Natural killer cell (primary cell): ENCODE measurements around the gene DCAF10. TPM values are rescaled to one million over a fixed set of nuclear protein-coding genes. Genes with fewer than 3 reads are reported as not detected.
"Not testable (repeated sequence)": the region's sequence is repeated elsewhere in the genome, so short reads cannot be mapped to it uniquely, and the experiment has no call there.

Experiments
- ATAC-seq, 3 donors: fragments of 150-1000 bp in 2 of 3; fragments of 200-7000 bp in 1 of 3; cut with Tn5 transposase; 1 replicate in 1 of 3; 2 replicates in 2 of 3; pipeline ENCODE4 v1.10.0; 2021; ENCODE audit warnings: mild to moderate bottlenecking in 2 of 3, moderate library complexity in 2 of 3
- DNase-seq, 2 donors: peaks; one replicate each; pipeline versions ENCODE4 v3.0.0 to v3.0.0-alpha.2; 2013 to 2021; ENCODE audit warnings: mixed read lengths in 1 of 2
- H3K27ac ChIP-seq: one replicate; pipeline ENCODE4 v1.5.1; 2013; ENCODE audit warnings: mild to moderate bottlenecking, low read length
- H3K27me3 ChIP-seq: one replicate; pipeline ENCODE4 v1.6.1; 2013; ENCODE audit warnings: low read length; ENCODE audit not compliant: control insufficient read depth, insufficient read depth
- H3K36me3 ChIP-seq: one replicate; pipeline ENCODE4 v1.6.1; 2013; ENCODE audit warnings: low read length; ENCODE audit not compliant: control insufficient read depth, insufficient read depth
- H3K4me1 ChIP-seq: one replicate; pipeline ENCODE4 v1.6.1; 2013; ENCODE audit warnings: low read length; ENCODE audit not compliant: control insufficient read depth, insufficient read depth
- H3K4me3 ChIP-seq: one replicate; pipeline ENCODE4 v1.5.1; 2013; ENCODE audit warnings: low read length
- H3K9me3 ChIP-seq: one replicate; pipeline ENCODE4 v1.6.1; 2013; ENCODE audit warnings: low read length; ENCODE audit not compliant: control insufficient read depth, insufficient read depth
- H3K27ac Mint-ChIP-seq, 2 donors: one replicate each; pipeline ENCODE4 v1.8.0; 2022; ENCODE audit warnings: mild to moderate bottlenecking in 2 of 2, mixed read lengths in 2 of 2, moderate library complexity in 1 of 2
- H3K27me3 Mint-ChIP-seq, 2 donors: one replicate each; pipeline ENCODE4 v1.8.0; 2022; ENCODE audit warnings: low read depth in 2 of 2, mixed read lengths in 2 of 2
- H3K36me3 Mint-ChIP-seq: one replicate; pipeline ENCODE4 v1.8.0; 2022; ENCODE audit warnings: mixed read lengths
- H3K4me1 Mint-ChIP-seq, 2 donors: one replicate each; pipeline ENCODE4 v1.8.0; 2022; ENCODE audit warnings: mixed read lengths in 2 of 2
- H3K4me3 Mint-ChIP-seq: one replicate; pipeline ENCODE4 v1.8.0; 2022; ENCODE audit warnings: mild to moderate bottlenecking, moderate library complexity, mixed read lengths
- H3K9me3 Mint-ChIP-seq, 2 donors: one replicate each; pipeline ENCODE4 v1.8.0; 2022; ENCODE audit warnings: mixed read lengths in 2 of 2
- WGBS: methylation state at CpG from one replicate; pipeline ENCODE4 v1.1.7; 2013; ENCODE audit warnings: missing lambda C conversion rate; ENCODE audit not compliant: insufficient coverage; 5-methylcytosine and 5-hydroxymethylcytosine counted together
- intact Hi-C: fragments of 100-400 bp; cut with micrococcal nuclease; formaldehyde crosslinking; loops from one replicate; pipeline ENCODE4 v1.14.2; 2022
- total RNA-seq, 4 donors: library from RNA; stranded (reverse); fragments of 120-200 nt in 1 of 4; gene quantifications; one replicate each; pipeline versions ENCODE4 v1.2.3 to v1.2.4, GENCODE V29; 2013 to 2022
- TF ChIP-seq, protein P1 (sequence below): fragments of 200-600 bp; IDR thresholded peaks from one replicate; pipeline ENCODE4 v1.8.0; 2022; ENCODE audit warnings: antibody characterized with exemption

The DCAF10 gene
- total RNA-seq, 3 donors from 2014 or later (not counting 1 experiment from before 2014, with no cell fraction given), result 12.9 to 21.0 (median 18.5) TPM

GRCh38 chr9:37818849-37819248 lies 18.3 kb downstream of the DCAF10 start:
- Histone ChIP-seq H3K9me3 (no peaks in the 10 kb centered on the region), H3K4me1 (no peaks in the 10 kb centered on the region), H3K27me3 (no peaks in the 10 kb centered on the region), H3K27ac (no peak overlapping the region), H3K4me3 (no peak overlapping the region), H3K36me3 (peaks cover 15% of the 10 kb centered on the region)
- WGBS, result 100% methylated on average over 1 of the region's 2 CpGs
- H3K27me3 Mint-ChIP-seq, result no peaks in the 10 kb centered on the region
- ATAC-seq (no peak), DNase-seq (no peak)
- TF ChIP-seq, protein P1, sequence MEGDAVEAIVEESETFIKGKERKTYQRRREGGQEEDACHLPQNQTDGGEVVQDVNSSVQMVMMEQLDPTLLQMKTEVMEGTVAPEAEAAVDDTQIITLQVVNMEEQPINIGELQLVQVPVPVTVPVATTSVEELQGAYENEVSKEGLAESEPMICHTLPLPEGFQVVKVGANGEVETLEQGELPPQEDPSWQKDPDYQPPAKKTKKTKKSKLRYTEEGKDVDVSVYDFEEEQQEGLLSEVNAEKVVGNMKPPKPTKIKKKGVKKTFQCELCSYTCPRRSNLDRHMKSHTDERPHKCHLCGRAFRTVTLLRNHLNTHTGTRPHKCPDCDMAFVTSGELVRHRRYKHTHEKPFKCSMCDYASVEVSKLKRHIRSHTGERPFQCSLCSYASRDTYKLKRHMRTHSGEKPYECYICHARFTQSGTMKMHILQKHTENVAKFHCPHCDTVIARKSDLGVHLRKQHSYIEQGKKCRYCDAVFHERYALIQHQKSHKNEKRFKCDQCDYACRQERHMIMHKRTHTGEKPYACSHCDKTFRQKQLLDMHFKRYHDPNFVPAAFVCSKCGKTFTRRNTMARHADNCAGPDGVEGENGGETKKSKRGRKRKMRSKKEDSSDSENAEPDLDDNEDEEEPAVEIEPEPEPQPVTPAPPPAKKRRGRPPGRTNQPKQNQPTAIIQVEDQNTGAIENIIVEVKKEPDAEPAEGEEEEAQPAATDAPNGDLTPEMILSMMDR, result no peak
- H3K27ac Mint-ChIP-seq, result peak overlapping the region in 1 of 2 donors; percentile 57
- intact Hi-C loops, result no loop called here
- H3K4me1 Mint-ChIP-seq, result peaks cover 0 to 6% of the 10 kb centered on the region in 2 donors
- H3K9me3 Mint-ChIP-seq, result no peaks in the 10 kb centered on the region
- H3K36me3 Mint-ChIP-seq, result peaks cover 10% of the 10 kb centered on the region
- H3K4me3 Mint-ChIP-seq, result no peak overlapping the region

- H3K4me3 ChIP-seq, result no peak overlapping the region
- H3K4me3 Mint-ChIP-seq, result no peak overlapping the region
- 88% methylated on average over 4 of the region's 5 CpGs for WGBS
- DNase-seq (no peak), ATAC-seq (no peak)
- peaks cover 18% of the 10 kb centered on the region for H3K36me3 Mint-ChIP-seq
- intact Hi-C loops, result no loop called here
- no peaks in the 10 kb centered on the region for H3K27me3 ChIP-seq
- no peaks in the 10 kb centered on the region for H3K27me3 Mint-ChIP-seq
- H3K27ac Mint-ChIP-seq, result no peak overlapping the region
- peaks cover 0 to 6% of the 10 kb centered on the region in 2 donors for H3K4me1 Mint-ChIP-seq
- peaks cover 17% of the 10 kb centered on the region for H3K36me3 ChIP-seq
- TF ChIP-seq, protein P1, result no peak
- H3K4me1 ChIP-seq, result no peaks in the 10 kb centered on the region
- H3K27ac ChIP-seq, result no peak overlapping the region
- no peaks in the 10 kb centered on the region for H3K9me3 ChIP-seq
- H3K9me3 Mint-ChIP-seq, result no peaks in the 10 kb centered on the region
Measured at GRCh38 chr9:37820142-37820541, 19.5 kb downstream of the DCAF10 start.

DNA sequence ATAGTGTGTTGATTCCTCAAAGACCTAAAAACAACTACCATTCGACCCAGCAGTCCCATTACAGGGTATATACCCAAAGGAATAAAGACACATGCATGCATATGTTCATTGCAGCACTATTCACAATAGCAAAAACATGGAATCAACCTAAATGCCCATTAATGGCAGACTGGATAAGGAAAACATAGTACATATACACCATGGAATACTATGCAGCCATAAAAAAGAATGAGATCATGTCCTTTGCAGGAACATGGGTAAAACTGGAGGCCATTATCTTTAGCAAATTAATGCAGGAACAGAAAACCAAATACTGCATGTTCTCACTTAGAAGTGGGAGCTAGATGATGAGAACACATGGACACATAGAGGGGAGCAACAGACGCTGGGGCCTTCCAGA lies 24.6 kb downstream of the DCAF10 start:
- peaks cover 20% of the 10 kb centered on the region for H3K36me3 Mint-ChIP-seq
- H3K4me1 Mint-ChIP-seq, ATAC-seq, H3K27ac ChIP-seq, H3K9me3 Mint-ChIP-seq, H3K9me3 ChIP-seq, intact Hi-C loops, DNase-seq, H3K27ac Mint-ChIP-seq, H3K4me3 ChIP-seq, H3K27me3 Mint-ChIP-seq, H3K4me1 ChIP-seq, H3K27me3 ChIP-seq, H3K4me3 Mint-ChIP-seq: not testable (repeated sequence)
- H3K36me3 ChIP-seq, result peaks cover 25% of the 10 kb centered on the region
- WGBS, result 100% methylated on average over 2 of the region's 2 CpGs

GRCh38 chr9:37827483-37828165 lies 27.0 kb downstream of the DCAF10 start:
- no peak overlapping the region for H3K27ac Mint-ChIP-seq
- H3K4me1 ChIP-seq, result no peaks in the 10 kb centered on the region
- H3K27ac ChIP-seq, result no peak overlapping the region
- H3K36me3 Mint-ChIP-seq, result peaks cover 9% of the 10 kb centered on the region
- TF ChIP-seq, protein P1, result no peak
- H3K4me1 Mint-ChIP-seq, result peaks cover 0 to 4% of the 10 kb centered on the region in 2 donors
- no peaks in the 10 kb centered on the region for H3K9me3 Mint-ChIP-seq
- WGBS, result 98% methylated on average over 4 of the region's 4 CpGs
- no peak for ATAC-seq
- no peaks in the 10 kb centered on the region for H3K27me3 Mint-ChIP-seq
- H3K9me3 ChIP-seq, result no peaks in the 10 kb centered on the region
- DNase-seq, result no peak
- no peaks in the 10 kb centered on the region for H3K27me3 ChIP-seq
- no peak overlapping the region for H3K4me3 ChIP-seq
- no peak overlapping the region for H3K4me3 Mint-ChIP-seq
- intact Hi-C loops, result no loop called here
- H3K36me3 ChIP-seq, result peaks cover 19% of the 10 kb centered on the region
